Stimulated activated CD4-positive, alpha-beta T cell treated with anti-CD3 and anti-CD28 coated beads, Interleukin-1b, Interleukin-23, amount 100 ng/mL, for 1 hour (primary cell): ENCODE results near the gene NUP98.

ENCODE experiments used
- DNase-seq, 2 donors: peaks; one replicate each; pipeline ENCODE4 v3.0.0-alpha.2; 2020; ENCODE audit warnings: low read depth in 2 of 2

Gene NUP98

GRCh38 chr11:3797329-3798090 lies at the start of gene NUP98:
Gene NUP98 (minus strand): TSS chr11:3797554. CDS start chr11:3782117, 15,437 bp downstream.
- DNase-seq, result peak; percentile 96 to 100

- DNase-seq, result no peak
Measured at GRCh38 chr11:3845670-3846069, 48.3 kb upstream of the NUP98 start.

DNA sequence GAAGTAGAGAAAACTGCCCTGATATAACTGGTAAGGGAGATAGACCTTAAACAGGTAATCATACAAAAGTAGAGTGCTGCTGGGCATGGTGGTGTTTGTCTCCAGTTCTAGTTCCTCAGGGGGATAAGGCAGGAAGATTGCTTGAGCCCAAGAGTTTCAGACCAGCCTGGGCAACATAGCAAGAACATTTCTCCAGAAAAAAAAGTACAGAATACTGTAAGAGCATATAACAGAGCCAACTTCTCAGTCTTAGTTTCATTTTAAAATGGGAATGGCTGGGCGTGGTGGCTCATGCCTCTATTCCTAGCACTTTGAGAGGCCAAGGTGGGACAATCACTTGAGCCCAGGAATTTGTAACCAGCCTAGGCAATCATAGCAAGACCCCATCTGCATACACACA lies 47.9 kb upstream of the NUP98 start:
- DNase-seq, result no peak

DNA sequence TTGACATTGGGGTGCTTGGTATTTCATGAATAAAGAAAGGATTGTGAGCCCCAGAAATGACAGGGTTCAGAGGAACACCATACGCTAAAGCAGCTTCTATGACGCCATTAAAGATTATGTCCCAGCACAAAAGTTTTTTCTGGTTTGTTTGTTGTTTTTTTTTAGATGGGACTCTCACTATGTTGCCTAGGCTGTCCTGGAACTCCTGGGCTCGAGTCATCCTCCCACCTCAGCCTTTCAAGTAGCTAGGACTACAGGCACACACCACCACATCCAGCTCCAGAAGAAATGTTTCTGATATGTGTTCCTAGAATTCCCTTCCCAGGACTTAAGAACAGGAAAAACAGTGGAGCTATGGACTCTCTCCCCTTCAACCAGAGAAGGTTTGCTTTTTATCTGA lies 46.0 kb upstream of the NUP98 start:
- no peak for DNase-seq

DNA sequence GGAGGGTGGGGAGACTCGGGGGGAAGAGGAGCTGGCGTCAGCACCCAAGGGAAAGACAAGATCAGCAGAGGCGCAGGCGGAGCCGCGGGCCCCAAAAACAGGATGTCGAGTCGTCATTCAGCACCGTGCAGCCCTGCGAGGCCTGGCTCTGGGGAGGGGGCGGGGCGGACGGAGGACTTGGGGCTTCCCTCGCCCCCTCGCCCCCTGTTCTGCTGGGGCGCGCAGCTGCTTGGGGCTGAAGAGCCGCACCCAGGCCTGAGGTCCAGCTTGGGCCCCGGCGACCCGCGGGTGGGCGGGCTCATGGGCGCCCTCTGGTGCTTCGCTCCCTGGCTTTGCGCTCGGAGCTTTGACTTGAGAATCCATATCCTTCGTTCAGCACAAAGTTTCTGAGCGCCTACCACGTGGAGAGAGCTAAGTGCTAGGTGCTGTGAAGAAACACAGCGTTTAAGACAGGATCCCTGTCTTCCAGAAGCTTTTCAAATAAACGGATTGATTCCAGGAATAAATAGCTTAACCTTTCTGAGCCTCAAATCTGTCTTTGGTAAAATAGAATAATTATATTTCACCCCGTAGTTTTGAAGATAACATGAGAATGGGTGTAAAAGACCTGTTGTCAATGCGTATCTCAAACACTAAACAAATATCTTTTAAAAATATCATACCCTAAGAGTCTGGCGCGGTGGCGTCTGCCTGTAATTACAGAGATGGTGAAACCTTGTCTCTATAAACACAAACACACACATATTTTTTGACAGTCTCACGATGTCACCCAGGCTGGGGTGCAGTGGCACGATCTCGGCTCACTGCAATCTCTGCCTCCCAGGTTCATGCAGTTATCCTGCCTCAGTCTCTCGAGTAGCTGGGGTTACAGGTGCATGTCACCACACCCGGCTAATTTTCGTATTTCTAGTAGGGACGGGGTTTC lies 44.3 kb upstream of the NUP98 start:
- DNase-seq, result peak in 1 of 2 donors; percentile 88

DNA sequence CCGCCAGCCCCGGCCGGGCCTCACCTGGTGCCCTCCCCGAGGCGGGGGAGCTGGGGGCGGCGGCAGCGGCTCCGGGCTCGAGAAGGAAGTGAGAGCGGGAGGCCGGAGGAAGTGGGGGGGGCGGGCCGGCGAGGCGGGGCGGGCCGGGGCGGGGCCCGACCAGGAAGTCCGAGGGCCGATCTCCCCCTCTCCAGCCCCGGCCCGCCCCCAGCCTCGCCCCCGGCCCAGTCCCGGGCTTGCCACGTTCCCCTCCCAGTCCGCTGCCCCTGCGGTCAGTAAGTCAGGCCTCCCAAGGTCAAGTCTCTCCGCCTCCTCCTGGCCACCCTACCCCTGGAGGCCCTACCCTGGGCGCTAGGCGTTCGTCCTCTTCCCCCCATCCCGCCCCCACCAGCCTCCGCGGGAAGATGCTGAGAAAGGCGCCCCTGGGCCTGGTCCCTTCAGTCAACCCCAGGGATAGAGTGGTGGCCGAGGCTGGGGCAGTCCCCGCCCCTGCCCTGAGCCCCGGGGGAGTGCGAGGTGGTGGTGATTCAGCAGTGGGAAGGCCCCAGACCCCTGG lies 43.6 kb upstream of the NUP98 start, which contains the start of gene RHOG:
TSS of gene RHOG (minus strand) at position 90 of the 556 bp plus-strand sequence. CDS start 12,821 bp downstream, outside the sequence.
- peak; percentile 34 to 80 for DNase-seq

DNA sequence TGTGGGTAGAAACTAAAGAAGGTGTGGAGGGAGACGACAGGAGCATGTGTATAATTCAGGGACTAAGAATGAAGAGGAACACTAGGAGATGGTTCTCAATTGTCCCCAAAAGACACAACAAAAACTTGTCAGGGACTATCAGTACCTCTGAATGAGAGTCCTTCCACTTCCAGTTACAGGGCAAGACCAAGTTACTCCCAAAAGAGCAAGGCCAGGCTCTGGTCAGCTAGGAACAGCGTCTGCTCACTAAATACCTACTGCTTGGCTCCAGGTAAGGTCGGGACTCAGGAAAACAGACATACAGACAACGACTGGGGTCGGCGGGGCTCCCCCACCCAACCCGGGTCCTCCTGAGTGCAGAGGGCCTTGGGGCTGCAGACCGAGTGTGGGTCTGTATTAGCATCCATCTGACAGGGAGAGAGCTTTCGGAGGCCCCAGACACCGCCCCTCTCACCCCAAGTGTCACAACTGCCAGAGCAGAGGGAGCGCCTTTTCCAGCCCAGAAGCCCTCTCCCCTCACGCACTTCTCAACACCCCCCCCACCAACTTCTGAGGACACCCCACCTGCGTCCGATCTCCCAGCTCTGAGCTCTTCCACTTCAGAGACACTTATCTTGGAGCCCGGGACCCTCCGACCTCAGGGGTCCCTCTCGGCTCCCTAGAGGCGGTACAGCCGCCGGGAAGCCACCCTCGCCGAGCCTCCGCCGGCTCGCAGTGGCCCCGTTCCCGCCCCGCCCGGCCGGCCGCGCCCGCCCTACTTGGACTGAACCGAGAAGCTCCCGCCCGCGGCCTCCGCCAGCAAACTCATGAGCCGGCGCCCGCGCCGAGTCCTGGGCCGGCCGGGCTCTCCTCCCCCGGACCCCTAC lies 42.9 kb upstream of the NUP98 start:
- DNase-seq, result no peak

DNA sequence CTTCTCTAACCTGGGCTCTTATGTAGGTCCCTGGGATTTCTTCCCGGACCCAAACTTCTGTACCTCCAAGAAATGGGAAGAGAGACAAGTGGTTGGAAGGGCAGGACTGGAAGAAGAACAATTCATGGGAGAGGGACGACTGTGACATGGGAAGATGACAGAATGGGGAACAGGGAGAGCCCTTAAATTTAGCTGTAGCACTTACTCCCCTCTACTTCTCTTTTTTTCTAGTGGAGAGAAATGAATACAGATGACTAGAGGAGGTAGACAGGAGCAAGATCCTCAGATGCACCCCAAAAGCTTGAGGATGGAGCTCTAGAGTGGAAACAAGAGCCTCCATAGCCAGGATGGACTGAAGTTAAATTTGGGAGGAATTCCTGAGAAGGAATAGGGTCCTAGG lies 41.1 kb upstream of the NUP98 start:
- no peak for DNase-seq

DNA sequence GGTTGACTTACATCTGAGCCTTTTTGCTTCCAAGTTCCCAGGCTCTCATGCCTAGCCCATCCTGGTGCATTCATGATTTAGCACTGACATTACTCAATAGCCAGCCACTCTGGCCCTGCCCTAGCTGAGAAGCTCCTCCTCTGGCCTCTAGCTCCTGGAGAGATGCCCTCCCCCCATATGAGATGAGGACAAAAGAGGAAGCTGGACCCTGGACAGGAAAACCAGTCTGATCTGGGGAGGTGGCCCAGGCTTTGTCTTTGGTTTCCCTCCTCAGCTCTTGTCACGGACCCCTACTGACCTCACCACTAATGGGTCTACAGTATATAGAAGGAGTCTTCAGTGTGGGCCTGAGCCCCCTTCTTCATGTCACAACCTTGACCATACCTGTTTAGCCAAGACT lies 40.4 kb upstream of the NUP98 start:
- DNase-seq, result no peak

DNA sequence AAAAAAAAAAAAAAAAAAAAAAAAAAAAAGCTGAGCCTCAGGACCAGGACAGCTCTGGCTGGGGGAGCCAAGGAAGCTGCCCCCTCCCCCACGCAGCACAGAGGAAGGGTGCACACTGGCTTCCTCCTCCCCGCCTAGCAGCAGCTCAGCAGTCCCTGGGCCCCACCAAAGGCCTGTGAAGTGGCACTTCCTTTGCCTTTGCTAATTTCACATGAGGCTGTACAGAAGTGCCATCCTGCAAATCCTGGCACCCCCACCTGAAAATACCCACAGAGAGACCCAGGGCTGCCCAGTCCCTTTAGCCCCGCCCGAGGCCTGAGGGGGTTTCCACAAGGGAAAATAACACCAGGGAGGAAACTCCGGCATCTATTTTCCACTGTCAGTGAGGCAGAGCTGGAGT lies 39.5 kb upstream of the NUP98 start:
- DNase-seq, result no peak

GRCh38 chr11:3835751-3836150 lies 38.4 kb upstream of the NUP98 start:
- DNase-seq, result no peak

DNA sequence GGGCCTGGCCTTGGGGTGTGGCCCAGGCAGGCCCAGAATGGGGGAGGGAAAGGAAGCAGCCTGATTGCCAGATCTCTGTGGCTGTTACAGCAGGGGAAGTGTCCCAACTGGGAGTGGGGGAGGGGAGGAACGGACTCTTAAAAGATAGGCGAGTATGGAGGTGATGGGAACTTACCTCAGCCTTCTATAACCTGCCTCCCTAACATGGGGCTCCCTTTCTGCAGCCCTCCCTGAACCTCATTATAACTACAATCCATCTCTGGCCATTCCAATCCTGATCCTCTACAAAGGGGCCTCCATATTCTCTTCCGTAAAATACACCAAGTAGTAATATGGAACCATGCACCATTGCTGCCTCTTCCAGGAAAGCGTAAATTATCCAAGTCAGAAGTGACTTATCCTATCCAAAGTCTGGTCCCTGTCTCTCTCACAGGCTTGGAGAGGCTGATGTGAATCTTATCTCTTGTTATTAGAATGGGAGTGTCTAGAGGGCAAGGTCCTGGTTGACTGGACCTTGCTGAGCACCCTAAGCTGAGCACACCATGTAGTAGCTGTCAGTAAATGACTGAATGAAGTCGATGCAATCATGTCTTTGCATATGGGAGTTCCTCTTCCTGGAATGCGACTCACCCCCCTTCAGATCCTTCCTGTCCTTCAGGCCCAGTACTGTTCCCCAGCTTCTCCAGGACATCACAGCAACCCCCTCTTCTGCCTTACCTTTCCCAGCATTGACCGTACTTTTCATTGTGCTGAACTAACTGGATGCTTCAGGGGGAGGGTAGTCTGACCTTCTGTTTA lies 37.5 kb upstream of the NUP98 start:
- no peak for DNase-seq

GRCh38 chr11:3834349-3834663 lies 37.0 kb upstream of the NUP98 start:
- DNase-seq, result no peak

- DNase-seq, result no peak
Measured at GRCh38 chr11:3833449-3833848, 36.1 kb upstream of the NUP98 start.

DNA sequence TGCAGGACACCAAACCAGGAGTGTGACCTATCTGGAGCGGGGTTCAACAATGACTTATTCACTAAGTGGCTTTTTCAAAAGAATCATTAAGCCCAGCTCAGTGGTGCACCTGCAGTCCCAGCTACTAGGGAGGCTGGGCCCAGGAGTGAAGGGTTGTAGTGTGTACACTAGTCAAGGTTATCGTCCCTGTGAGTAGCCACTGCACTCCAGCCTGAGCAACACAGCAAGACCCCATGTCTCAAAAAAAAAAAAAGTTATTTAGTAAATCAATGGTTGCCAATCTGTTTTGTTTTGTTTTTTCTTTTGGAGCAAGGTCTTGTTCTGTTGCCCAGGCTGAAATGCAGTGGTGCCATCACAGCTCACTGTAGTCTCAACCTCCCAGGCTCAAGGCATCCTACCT lies 35.5 kb upstream of the NUP98 start:
- DNase-seq, result no peak

DNA sequence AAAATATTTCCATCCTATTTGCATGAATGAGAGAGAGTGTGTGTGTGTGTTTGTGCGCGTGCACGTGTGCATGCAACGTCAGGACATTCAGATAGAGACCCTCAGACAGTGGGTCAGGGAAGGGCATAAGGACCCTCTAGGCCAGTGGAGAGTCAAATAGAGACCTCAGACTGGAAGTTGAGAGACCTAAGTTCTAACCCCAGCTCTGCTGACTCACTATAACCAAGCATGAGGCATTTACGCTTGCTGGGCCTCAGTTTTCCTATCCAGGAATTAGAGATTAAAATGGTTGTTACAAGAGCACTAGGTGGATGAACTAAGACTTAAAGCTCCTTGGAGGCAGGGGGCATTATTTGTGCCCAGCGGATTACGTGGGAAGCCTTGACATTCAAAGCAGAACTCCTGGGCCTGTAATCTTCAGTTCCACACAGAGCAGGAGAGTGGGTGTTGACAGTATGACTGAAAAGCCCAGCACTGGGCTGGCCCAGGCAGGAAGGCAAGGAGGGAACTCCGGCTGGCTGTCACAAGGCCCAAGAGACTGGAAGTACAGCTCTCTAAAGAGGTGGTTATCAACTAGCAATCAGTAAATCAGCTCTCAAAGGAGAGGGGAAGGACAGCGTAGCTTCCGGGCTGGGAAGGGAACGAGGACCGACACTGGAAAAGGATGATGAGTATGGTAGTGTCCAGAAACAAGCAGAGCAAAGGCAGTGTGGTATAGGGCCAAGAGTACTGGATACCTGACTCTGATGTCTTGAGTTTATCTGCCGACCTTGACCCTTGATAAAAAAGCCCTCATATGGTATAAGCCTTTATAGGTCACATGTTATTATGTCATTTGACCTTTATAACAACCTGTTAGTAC lies 34.3 kb upstream of the NUP98 start:
- DNase-seq, result no peak

DNA sequence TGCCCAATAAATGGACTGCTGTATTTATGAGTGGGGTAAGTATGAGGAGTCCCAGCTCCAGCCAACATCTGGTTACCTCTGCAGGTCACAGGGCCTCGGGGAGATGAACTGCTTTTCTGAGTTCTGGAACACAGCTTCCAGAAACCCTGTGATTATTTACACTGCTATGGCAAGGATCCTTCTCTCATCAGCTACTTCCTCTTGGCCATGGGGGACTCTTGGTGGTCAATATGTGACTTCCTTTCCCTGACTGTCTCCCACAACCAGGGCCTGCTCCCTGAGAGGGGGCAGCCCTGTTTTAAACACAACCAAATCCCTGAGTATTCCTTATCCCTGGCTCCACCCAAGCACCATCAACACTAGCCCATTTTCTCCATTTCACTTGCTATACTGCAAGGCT lies 33.4 kb upstream of the NUP98 start:
- DNase-seq, result no peak

GRCh38 chr11:3830088-3830487 lies 32.7 kb upstream of the NUP98 start:
- no peak for DNase-seq

GRCh38 chr11:3827434-3828186 lies 30.3 kb upstream of the NUP98 start:
- DNase-seq, result no peak
